ENCODE measurements around the gene NID1.

NID1 gene

GRCh38 chr1:236070753-236071152 lies 5.9 kb upstream of the NID1 start:
- in situ Hi-C loops (cut with MboI; ENCODE audit: low sequenced_read_pairs) = no loop called here

GRCh38 chr1:236069796-236070195 lies 4.9 kb upstream of the NID1 start:
- in situ Hi-C loops (cut with MboI; ENCODE audit: low sequenced_read_pairs) = no loop called here

GRCh38 chr1:236067854-236068454 lies 3.1 kb upstream of the NID1 start:
- in situ Hi-C loops (cut with MboI; ENCODE audit: low sequenced_read_pairs) = no loop called here

GRCh38 chr1:236066828-236067386 lies 2.0 kb upstream of the NID1 start:
- in situ Hi-C loops (cut with MboI; ENCODE audit: low sequenced_read_pairs) = no loop called here

- in situ Hi-C loops (cut with MboI; ENCODE audit: low sequenced_read_pairs) = no loop called here
Measured at GRCh38 chr1:236066054-236066453, 1.2 kb upstream of the NID1 start.

- in situ Hi-C loops (cut with MboI; ENCODE audit: low sequenced_read_pairs) = no loop called here
Measured at GRCh38 chr1:236065509-236066005, 667 bp upstream of the NID1 start.

- in situ Hi-C loops (cut with MboI; ENCODE audit: low sequenced_read_pairs) = no loop called here
Measured at GRCh38 chr1:236063919-236064673, 794 bp downstream of the NID1 start.

- in situ Hi-C loops (cut with MboI; ENCODE audit: low sequenced_read_pairs) = no loop called here
Measured at GRCh38 chr1:236063551-236063918, 1.4 kb downstream of the NID1 start.

GRCh38 chr1:236060286-236060685 lies 4.6 kb downstream of the NID1 start:
- in situ Hi-C loops (cut with MboI; ENCODE audit: low sequenced_read_pairs) = no loop called here

- in situ Hi-C loops (cut with MboI; ENCODE audit: low sequenced_read_pairs) = no loop called here
Measured at GRCh38 chr1:236059011-236059410, 5.9 kb downstream of the NID1 start.

- in situ Hi-C loops (cut with MboI; ENCODE audit: low sequenced_read_pairs) = no loop called here
Measured at GRCh38 chr1:236058141-236058934, 6.6 kb downstream of the NID1 start.

- in situ Hi-C loops (cut with MboI; ENCODE audit: low sequenced_read_pairs) = no loop called here
Measured at GRCh38 chr1:236057546-236057945, 7.3 kb downstream of the NID1 start.

- in situ Hi-C loops (cut with MboI; ENCODE audit: low sequenced_read_pairs) = no loop called here
Measured at GRCh38 chr1:236052232-236052993, 12.5 kb downstream of the NID1 start.

- in situ Hi-C loops (cut with MboI; ENCODE audit: low sequenced_read_pairs) = no loop called here
Measured at GRCh38 chr1:236051242-236051791, 13.6 kb downstream of the NID1 start.

GRCh38 chr1:236045771-236046170 lies 19.1 kb downstream of the NID1 start:
- in situ Hi-C loops (cut with MboI; ENCODE audit: low sequenced_read_pairs) = no loop called here

- in situ Hi-C loops (cut with MboI; ENCODE audit: low sequenced_read_pairs) = no loop called here
Measured at GRCh38 chr1:236044341-236044740, 20.5 kb downstream of the NID1 start.

GRCh38 chr1:236041631-236042618 lies 23.0 kb downstream of the NID1 start:
- in situ Hi-C loops (cut with MboI; ENCODE audit: low sequenced_read_pairs) = no loop called here

GRCh38 chr1:236039740-236040685 lies 24.9 kb downstream of the NID1 start:
- in situ Hi-C loops (cut with MboI; ENCODE audit: low sequenced_read_pairs) = no loop called here
